ENCODE data around the gene P4HA2.

P4HA2 gene

DNA sequence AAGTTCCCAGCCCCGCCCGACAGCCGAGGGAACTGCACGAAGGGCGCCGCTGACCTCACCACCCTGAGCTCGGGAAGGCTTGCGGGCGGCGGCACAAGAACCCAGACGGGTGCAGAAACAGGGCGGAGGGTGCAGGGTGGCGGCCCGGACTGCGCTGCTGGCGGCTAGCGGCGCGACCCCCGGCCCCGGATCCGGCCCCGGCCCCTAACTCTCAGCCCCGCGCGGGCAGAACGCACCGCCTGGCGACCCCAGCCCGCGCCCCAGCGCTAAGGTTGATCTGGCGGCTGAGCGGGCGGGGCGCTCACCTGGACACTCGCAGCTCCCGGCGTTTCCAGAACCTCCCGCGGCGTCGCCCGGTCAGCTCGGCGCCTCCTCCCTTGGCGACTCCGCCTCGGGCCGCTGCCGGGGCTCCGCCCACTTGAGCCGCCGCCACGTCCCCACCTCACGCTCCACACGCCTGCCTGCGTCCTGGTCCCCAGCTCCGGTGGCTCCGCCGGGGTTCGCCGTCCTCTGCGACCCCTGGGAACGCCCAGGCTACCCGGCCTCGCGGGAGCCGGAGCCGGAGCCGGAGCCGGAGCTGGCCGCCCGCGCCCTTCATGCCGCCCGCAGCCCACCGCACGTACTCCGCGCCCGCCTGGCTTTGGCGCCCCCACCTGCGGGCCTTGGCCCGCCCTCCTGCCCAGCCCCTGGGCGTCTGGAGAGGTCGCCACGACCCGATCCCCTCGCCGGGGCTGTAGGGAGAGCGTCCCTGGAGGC, at the start of gene P4HA2:
TSS of gene P4HA2 (minus strand) at position 369 of the 756 bp plus-strand sequence. CDS start 9,227 bp downstream, outside the sequence.
- H3K4me1 Mint-ChIP-seq = peaks cover 14% of the 10 kb centered on the region
- H3K4me3 Mint-ChIP-seq = no peak within 1 kb of the TSS
- H3K9me3 Mint-ChIP-seq = no peaks in the 10 kb centered on the region
- H3K27ac Mint-ChIP-seq = no peak within 1 kb of the TSS
- no peaks in the 10 kb centered on the region for H3K36me3 Mint-ChIP-seq
- peaks cover 23% of the 10 kb centered on the region for H3K27me3 Mint-ChIP-seq

DNA sequence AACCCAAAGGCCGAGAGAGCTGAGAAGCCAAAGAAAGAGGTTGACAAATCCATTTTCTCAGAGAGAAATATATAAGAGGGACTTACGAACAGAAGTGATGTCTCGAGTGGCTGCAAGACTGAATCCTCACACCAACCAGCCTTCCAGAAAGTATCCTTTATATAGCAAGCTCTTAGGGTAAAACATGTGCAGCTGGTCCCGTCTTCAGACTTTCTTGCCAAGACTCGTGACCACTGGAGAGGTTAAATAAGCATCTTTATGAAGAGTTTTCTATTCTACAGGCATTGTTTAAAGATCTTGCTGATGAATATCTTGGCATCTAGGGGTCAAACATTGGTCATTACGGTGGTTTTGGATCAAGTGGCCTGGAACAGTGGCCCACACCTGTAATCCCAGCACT, 49.6 kb upstream of the P4HA2 start:
- Mint-ChIP-seq H3K4me1 (peaks cover 9% of the 10 kb centered on the region), H3K9me3 (no peaks in the 10 kb centered on the region)

DNA sequence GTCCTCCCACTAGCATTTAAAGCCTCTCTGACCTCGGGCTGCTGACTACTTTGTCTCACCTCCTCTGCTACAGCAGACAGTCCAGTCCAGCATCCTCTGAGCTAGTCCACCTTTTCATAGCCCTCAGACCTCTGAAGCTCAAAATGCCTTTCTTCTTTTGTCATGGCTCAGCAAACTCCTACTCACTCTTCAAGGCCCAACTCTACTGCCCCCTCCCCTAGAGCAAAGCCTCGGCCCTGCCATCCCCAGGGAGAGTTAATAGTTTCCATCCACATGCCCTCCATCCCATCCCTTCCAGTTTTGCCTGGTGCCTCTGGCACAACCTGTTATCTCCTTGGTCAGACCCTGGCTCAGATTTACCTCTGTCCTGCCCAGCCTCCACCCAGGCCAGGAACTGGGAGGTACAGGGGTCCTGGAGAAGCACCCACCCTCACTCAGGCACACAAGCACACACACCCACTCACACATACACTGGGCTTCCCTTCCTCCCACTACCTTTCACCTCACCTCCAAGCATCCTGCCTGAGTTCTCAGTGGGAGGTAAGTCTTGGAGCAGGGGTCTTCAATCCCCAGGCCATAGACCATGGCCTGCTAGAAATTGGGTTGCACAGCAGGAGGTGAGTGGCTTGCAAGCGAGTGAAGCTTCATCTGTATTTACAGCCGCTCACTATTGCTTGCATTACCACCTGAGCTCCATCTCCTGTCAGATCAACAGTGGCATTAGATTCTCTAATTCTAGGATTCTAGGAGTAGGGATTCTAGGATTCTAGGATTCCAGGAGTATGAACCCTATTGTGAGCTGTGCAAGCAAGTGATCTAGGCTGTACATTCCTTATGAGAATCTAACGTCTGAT, 47.9 kb upstream of the P4HA2 start:
- Mint-ChIP-seq H3K27me3 (peaks cover 9% of the 10 kb centered on the region), H3K27ac (no peak overlapping the region), H3K4me1 (peaks cover 11% of the 10 kb centered on the region), H3K9me3 (no peaks in the 10 kb centered on the region), H3K4me3 (no peak overlapping the region), H3K36me3 (no peaks in the 10 kb centered on the region)

More for the DNA sequence above, 49.6 kb upstream of the P4HA2 start:
- no peaks in the 10 kb centered on the region for H3K36me3 Mint-ChIP-seq
- H3K27me3 Mint-ChIP-seq = peaks cover 9% of the 10 kb centered on the region
- H3K27ac Mint-ChIP-seq = no peak overlapping the region
- no peak overlapping the region for H3K4me3 Mint-ChIP-seq

DNA sequence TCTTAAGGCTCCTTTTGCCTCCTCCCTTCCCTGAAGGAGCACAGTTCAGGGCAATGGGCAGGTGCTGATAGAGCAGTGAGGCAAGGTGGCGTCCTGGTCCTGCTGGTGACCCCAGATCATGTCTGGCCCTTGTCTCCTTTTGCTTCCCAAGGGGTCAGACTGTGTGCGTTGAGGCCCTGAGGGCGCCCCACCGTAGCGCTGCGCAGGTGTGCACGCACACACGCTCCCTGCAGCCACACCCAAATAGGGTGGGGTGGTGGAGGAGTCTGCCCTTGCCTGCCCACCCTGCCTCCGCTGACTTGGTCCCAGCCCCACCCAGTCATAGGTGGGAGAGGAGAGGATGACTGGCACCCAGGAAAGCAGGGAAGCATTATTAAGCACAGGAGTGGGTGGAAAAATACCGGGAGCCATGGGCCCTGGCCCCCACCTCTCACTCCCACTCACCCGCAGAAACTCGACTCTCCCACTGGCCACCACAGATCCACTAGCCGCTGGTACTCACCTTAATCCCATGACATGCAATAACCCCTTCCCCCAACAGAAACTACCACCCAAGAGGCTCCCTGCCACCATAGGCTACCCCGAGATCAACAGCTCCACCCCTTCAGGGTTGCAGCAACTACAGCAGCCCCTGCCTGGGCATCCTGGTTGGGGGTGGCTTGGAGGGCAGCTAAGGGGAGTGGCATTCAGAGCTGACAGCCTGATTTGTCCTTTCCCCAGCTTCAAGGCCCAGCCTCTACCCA, 46.6 kb upstream of the P4HA2 start:
- Mint-ChIP-seq H3K27ac (no peak overlapping the region), H3K4me1 (peaks cover 11% of the 10 kb centered on the region), H3K4me3 (no peak overlapping the region), H3K9me3 (no peaks in the 10 kb centered on the region), H3K27me3 (peaks cover 9% of the 10 kb centered on the region), H3K36me3 (no peaks in the 10 kb centered on the region)

DNA sequence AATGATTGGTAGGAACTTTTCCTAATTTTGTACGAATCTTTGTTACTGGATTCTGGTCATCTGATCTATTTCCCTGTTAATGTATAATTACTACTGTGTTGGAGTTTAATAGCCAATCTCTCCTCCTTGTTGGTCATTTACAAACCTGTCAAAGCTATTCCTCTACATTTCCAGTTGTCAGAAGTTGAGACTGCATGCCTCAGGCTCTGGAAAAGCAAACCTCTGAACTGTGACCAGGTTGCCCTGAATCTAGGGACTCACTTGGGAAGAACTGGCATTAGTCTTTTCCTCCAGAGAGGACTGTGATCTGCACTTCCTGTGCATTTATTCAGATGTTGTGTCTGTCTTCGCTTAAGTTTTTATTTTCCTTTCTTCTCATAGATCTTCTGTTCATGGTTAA, 46.0 kb upstream of the P4HA2 start:
- H3K27ac Mint-ChIP-seq = no peak overlapping the region
- H3K4me3 Mint-ChIP-seq = no peak overlapping the region
- H3K27me3 Mint-ChIP-seq = peaks cover 9% of the 10 kb centered on the region
- no peaks in the 10 kb centered on the region for H3K9me3 Mint-ChIP-seq
- H3K4me1 Mint-ChIP-seq = peaks cover 11% of the 10 kb centered on the region
- no peaks in the 10 kb centered on the region for H3K36me3 Mint-ChIP-seq

GRCh38 chr5:132272311-132273210, 44.9 kb upstream of the P4HA2 start:
- Mint-ChIP-seq H3K27ac (no peak overlapping the region), H3K4me1 (peaks cover 11% of the 10 kb centered on the region), H3K36me3 (no peaks in the 10 kb centered on the region), H3K9me3 (no peaks in the 10 kb centered on the region), H3K27me3 (peaks cover 9% of the 10 kb centered on the region), H3K4me3 (peak overlapping the region; percentile 15)

GRCh38 chr5:132271251-132272246, 43.9 kb upstream of the P4HA2 start:
- Mint-ChIP-seq H3K4me1 (peaks cover 11% of the 10 kb centered on the region), H3K27me3 (peaks cover 9% of the 10 kb centered on the region), H3K9me3 (no peaks in the 10 kb centered on the region), H3K27ac (no peak overlapping the region), H3K4me3 (peak overlapping the region; percentile 15), H3K36me3 (no peaks in the 10 kb centered on the region)

DNA sequence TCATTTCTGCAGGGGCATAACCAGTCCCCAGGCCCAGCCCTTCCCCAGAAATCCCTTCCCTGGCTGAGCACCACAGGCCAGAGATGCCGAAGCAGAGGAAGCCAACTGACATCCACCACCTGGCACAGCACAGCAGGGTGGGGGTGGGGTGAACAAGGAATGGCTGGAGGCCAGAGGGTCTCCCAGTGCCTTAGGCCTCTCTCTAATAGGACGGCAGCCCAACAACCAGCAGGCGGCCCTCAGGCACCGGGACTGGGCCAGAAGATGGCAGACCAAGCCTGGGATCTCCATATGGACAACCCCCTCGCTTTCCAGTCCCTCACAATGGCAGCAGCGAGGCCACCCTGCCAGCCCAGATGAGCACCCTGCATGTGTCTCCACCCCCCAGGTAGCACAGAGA, 43.1 kb upstream of the P4HA2 start:
- no peak overlapping the region for H3K4me3 Mint-ChIP-seq
- H3K9me3 Mint-ChIP-seq = no peaks in the 10 kb centered on the region
- peaks cover 11% of the 10 kb centered on the region for H3K4me1 Mint-ChIP-seq
- peaks cover 9% of the 10 kb centered on the region for H3K27me3 Mint-ChIP-seq
- no peaks in the 10 kb centered on the region for H3K36me3 Mint-ChIP-seq
- H3K27ac Mint-ChIP-seq = no peak overlapping the region

GRCh38 chr5:132270335-132270665, 42.6 kb upstream of the P4HA2 start:
- peaks cover 9% of the 10 kb centered on the region for H3K27me3 Mint-ChIP-seq
- H3K27ac Mint-ChIP-seq = no peak overlapping the region
- H3K9me3 Mint-ChIP-seq = no peaks in the 10 kb centered on the region
- H3K4me1 Mint-ChIP-seq = peaks cover 11% of the 10 kb centered on the region
- no peak overlapping the region for H3K4me3 Mint-ChIP-seq
- no peaks in the 10 kb centered on the region for H3K36me3 Mint-ChIP-seq

- peaks cover 11% of the 10 kb centered on the region for H3K4me1 Mint-ChIP-seq
- H3K27ac Mint-ChIP-seq = no peak overlapping the region
- no peak overlapping the region for H3K4me3 Mint-ChIP-seq
- no peaks in the 10 kb centered on the region for H3K36me3 Mint-ChIP-seq
- no peaks in the 10 kb centered on the region for H3K9me3 Mint-ChIP-seq
- peaks cover 8% of the 10 kb centered on the region for H3K27me3 Mint-ChIP-seq
Observed at GRCh38 chr5:132269635-132270334, 42.1 kb upstream of the P4HA2 start.

DNA sequence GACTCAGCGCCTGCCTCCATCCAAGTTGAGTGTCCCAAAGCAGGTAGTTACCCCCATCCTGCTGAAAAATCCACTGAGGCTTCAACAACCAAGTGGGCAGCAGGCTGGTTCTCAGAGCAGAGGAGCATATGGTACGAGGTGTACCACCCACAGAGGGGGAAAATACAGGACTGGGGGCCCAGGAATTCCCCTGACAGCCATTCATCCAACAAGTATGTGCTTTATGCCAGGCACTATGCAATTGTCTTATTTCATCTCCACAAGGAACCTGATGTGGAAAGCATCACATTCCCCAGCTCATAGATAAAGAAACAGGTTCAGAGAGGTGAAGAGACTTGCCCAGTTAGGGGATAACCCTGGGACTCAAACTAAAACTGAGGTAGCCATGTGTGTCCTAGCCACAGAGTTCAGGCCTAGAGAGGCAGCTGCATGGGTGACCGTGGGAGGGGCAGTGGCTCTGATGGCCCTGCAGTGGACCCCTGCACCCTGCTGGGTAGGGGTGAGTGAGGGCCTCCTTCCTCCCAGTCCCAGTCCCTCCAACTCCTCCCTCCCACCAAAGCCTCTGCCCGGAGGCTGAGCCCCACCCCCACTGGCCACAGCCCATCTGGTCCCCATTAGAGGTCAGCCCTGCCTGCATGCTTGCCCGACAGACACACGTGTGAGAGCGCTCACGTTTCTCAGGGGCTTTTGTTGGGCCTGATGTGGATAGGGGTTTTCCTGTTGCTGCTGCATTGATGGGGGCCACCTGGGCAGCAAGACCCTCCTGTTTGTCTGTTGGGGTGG, 41.3 kb upstream of the P4HA2 start:
- H3K4me1 Mint-ChIP-seq = peaks cover 14% of the 10 kb centered on the region
- H3K27me3 Mint-ChIP-seq = peaks cover 6% of the 10 kb centered on the region
- H3K36me3 Mint-ChIP-seq = no peaks in the 10 kb centered on the region
- H3K9me3 Mint-ChIP-seq = no peaks in the 10 kb centered on the region
- H3K4me3 Mint-ChIP-seq = no peak overlapping the region
- no peak overlapping the region for H3K27ac Mint-ChIP-seq

GRCh38 chr5:132267931-132268768, 40.5 kb upstream of the P4HA2 start:
- no peak overlapping the region for H3K27ac Mint-ChIP-seq
- peaks cover 14% of the 10 kb centered on the region for H3K4me1 Mint-ChIP-seq
- peaks cover 2% of the 10 kb centered on the region for H3K27me3 Mint-ChIP-seq
- H3K9me3 Mint-ChIP-seq = no peaks in the 10 kb centered on the region
- no peaks in the 10 kb centered on the region for H3K36me3 Mint-ChIP-seq
- H3K4me3 Mint-ChIP-seq = no peak overlapping the region
